ENCODE results near the gene DUSP18. TPM values are rescaled to one million over a fixed set of nuclear protein-coding genes. Genes with fewer than 3 reads are reported as not detected.
A peak's percentile ranks its signal among the peaks of the same experiment; 100 is the strongest.

Gene DUSP18
- total RNA-seq, 4 donors from 2014 or later: 5.8 to 18.0 (median 8.2) TPM

DNA sequence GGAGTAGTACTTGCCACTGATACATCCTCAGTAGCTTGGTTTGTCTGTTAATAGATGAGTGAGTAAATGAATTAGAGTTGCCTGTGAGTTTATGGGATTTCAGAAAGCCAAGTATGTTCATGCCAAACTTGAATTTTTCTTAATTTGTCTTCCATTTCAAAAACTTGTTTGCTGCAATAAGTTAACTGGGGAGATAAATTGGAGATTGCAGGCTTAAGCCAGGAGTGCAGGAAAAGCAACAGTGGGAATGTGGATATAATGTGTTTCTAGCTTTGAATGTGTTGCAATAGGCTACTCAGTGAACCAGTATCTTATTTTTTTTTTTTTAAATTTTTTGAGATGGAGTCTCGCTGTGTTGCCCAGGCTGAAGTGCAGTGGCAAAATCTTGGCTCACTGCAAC lies 35.2 kb upstream of the DUSP18 start:
- TF ChIP-seq, protein P1, sequence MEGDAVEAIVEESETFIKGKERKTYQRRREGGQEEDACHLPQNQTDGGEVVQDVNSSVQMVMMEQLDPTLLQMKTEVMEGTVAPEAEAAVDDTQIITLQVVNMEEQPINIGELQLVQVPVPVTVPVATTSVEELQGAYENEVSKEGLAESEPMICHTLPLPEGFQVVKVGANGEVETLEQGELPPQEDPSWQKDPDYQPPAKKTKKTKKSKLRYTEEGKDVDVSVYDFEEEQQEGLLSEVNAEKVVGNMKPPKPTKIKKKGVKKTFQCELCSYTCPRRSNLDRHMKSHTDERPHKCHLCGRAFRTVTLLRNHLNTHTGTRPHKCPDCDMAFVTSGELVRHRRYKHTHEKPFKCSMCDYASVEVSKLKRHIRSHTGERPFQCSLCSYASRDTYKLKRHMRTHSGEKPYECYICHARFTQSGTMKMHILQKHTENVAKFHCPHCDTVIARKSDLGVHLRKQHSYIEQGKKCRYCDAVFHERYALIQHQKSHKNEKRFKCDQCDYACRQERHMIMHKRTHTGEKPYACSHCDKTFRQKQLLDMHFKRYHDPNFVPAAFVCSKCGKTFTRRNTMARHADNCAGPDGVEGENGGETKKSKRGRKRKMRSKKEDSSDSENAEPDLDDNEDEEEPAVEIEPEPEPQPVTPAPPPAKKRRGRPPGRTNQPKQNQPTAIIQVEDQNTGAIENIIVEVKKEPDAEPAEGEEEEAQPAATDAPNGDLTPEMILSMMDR (IDR thresholded peaks at IDR 0.05): no peak
- DNase-seq (ENCODE audit: low spot score) (no peak), ATAC-seq (ENCODE audit: low FRiP score) (no peak)

- TF ChIP-seq, protein P1 (IDR thresholded peaks at IDR 0.05): no peak
- no peak for DNase-seq (ENCODE audit: low spot score)
- ATAC-seq (ENCODE audit: low FRiP score): peak; percentile 47
Measured at GRCh38 chr22:30701872-30702271, 34.2 kb upstream of the DUSP18 start.

- no peak for DNase-seq (ENCODE audit: low spot score)
- TF ChIP-seq, protein P1 (IDR thresholded peaks at IDR 0.05): no peak
Measured at GRCh38 chr22:30697975-30698374, 30.3 kb upstream of the DUSP18 start.

GRCh38 chr22:30695871-30696655 lies 28.4 kb upstream of the DUSP18 start:
- ATAC-seq (ENCODE audit: low FRiP score): no peak
- TF ChIP-seq, protein P1 (IDR thresholded peaks at IDR 0.05): no peak
- DNase-seq (ENCODE audit: low spot score): no peak

More at GRCh38 chr22:30697975-30698374, 30.3 kb upstream of the DUSP18 start:
- ATAC-seq (ENCODE audit: low FRiP score): no peak

GRCh38 chr22:30695351-30695851 lies 27.7 kb upstream of the DUSP18 start:
- TF ChIP-seq, protein P1 (IDR thresholded peaks at IDR 0.05): no peak
- DNase-seq (ENCODE audit: low spot score) (no peak), ATAC-seq (ENCODE audit: low FRiP score) (peak; percentile 17)

DNA sequence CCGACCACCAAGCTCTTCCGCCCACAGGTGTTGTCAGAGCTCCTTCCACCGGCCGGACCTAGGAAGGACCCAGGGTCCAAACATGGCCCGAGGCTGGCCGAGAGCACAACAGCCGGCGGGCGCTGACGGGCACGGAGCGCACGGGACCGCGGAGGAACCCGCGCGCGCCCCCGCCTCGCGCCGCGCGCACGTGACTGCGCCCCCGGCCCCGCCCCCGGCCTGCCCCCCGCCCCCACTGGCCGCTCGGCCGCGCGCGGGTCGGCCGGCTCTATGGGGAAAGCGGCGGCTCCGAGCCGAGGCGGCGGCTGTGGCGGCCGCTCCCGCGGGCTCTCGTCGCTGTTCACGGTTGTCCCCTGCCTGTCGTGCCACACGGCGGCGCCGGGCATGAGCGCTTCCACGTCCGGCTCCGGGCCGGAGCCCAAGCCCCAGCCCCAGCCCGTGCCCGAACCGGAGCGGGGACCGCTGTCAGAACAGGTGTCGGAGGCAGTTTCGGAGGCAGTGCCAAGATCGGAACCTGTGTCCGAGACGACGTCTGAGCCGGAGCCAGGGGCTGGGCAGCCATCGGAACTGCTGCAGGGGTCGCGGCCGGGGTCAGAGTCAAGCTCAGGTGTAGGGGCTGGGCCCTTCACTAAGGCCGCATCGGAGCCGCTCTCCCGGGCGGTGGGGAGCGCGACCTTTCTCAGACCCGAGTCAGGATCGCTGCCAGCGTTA lies 27.1 kb upstream of the DUSP18 start, which contains the start of gene OSBP2:
Gene OSBP2 (plus strand): TSS at position 235 of the 711 bp plus-strand sequence. CDS start 36 bp downstream, at position 271.
- peak; percentile 63 for ATAC-seq (ENCODE audit: low FRiP score)
- TF ChIP-seq, protein P1 (IDR thresholded peaks at IDR 0.05): no peak
- DNase-seq (ENCODE audit: low spot score): no peak

All from omental fat pad (tissue), 4 donors.